Measurements from ENCODE around the gene S100A6.

- no peak for TF ChIP-seq POLR2A (IDR thresholded peaks at IDR 0.05)
- TF ChIP-seq CTCF (IDR thresholded peaks at IDR 0.05 in 4 of 5, conservative IDR thresholded peaks at IDR 0.05 in 1 of 5): no peak
Observed at GRCh38 chr1:153542956-153543711, 7.3 kb upstream of the S100A6 start.

Data from gastrocnemius medialis (tissue), 4 donors.